Body of pancreas (tissue), 4 donors: Measurements from ENCODE around the gene CPN2. TPM values are rescaled to one million over a fixed set of nuclear protein-coding genes. Genes with fewer than 3 reads are reported as not detected.

Source experiments
- ATAC-seq: fragments of 150-250 bp; one replicate; pipeline ENCODE4 v1.9.1; 2016
- DNase-seq, 4 donors: peaks; one replicate each; pipeline ENCODE4 v3.0.0-alpha.2; 2019
- H3K27ac ChIP-seq, 4 donors: fragments of 200-600 bp; sonication (generic); 1 replicate in 3 of 4; 2 replicates in 1 of 4; pipeline versions ENCODE4 v1.5.1 to v1.6.1; 2016 to 2019; ENCODE audit warnings: mild to moderate bottlenecking in 1 of 4, mixed read lengths in 1 of 4, moderate library complexity in 1 of 4
- H3K27me3 ChIP-seq, 2 donors: fragments of 200-600 bp; sonication (generic); one replicate each; pipeline ENCODE4 v1.6.0; 2016; ENCODE audit warnings: mild to moderate bottlenecking in 1 of 2
- H3K36me3 ChIP-seq, 2 donors: fragments of 200-600 bp; sonication (generic); replicated peaks in 1 of 2; 2 replicates each; pipeline ENCODE4 v1.5.1; 2016; ENCODE audit warnings: low read depth in 2 of 2; ENCODE audit not compliant: insufficient read depth in 1 of 2
- H3K4me1 ChIP-seq: fragments of 200-600 bp; sonication (generic); one replicate; pipeline ENCODE4 v1.6.0; 2016
- H3K4me3 ChIP-seq, 2 donors: fragments of 200-600 bp; sonication (generic); 1 replicate in 1 of 2; 2 replicates in 1 of 2; pipeline ENCODE4 v1.5.1; 2016 to 2019
- H3K9me3 ChIP-seq, 3 donors: fragments of 200-600 bp; sonication (generic); 1 replicate in 2 of 3; 2 replicates in 1 of 3; pipeline ENCODE4 v1.5.1; 2016
- POLR2A ChIP-seq, 3 donors: fragments of 450-650 bp; IDR thresholded peaks; one replicate each; pipeline ENCODE4 v1.6.1; 2016; ENCODE audit warnings: antibody characterized with exemption in 3 of 3, mild to moderate bottlenecking in 2 of 3
- WGBS, 2 donors: methylation state at CpG; one replicate each; pipeline ENCODE4 v1.1.5; 2017; 5-methylcytosine and 5-hydroxymethylcytosine counted together
- intact Hi-C: fragments of 100-400 bp; cut with DNase I; formaldehyde crosslinking; loops from one replicate; pipeline ENCODE4 v1.15.1; 2023
- total RNA-seq, 2 donors: library from RNA; depleted of rRNA; stranded (reverse); fragments of >200 nt; gene quantifications; one replicate each; pipeline ENCODE4 v1.1.0, GENCODE V29; 2016
- TF ChIP-seq, protein P1 (sequence below), 7 experiments: fragments of 450-650 bp in 4 of 7; fragments of 200-600 bp in 3 of 7; sonication (generic) in 3 of 7; IDR thresholded peaks; one replicate each; pipeline ENCODE4 v1.5.1; 2016 to 2019; ENCODE audit warnings: antibody characterized with exemption in 7 of 7

Gene CPN2
- total RNA-seq, 2 donors from 2014 or later = not detected

DNA sequence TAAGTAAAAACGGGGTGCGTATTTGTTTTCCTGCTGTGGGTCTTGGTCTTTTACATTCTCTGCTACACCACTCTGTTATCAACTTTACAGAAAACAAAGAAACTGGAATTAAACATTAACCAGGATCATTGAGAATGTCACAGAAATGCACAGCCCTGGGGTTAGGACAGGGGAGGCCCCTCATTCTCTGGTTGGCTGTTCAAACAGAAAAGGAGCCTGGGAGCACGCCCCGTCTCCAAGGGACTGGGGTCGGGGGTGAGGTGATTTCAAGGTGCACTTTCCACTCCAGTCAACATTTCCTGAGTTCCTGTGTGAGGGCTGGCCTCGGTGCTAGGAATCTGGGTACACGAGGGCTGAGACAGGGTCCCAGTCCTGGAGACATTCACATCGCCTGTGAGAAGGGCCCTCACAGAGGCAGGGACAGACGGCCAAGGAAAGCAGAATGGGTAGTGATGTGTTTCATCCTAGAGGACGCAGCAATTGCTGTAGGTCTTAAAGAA lies 30.3 kb downstream of the CPN2 start:
- Histone ChIP-seq H3K36me3 (no peaks in the 10 kb centered on the region), H3K9me3 (no peaks in the 10 kb centered on the region), H3K4me1 (peaks cover 30% of the 10 kb centered on the region), H3K27ac (peak overlapping the region in 1 of 4 donors; percentile 38), H3K27me3 (no peaks in the 10 kb centered on the region), H3K4me3 (no peak overlapping the region)
- TF ChIP-seq, protein P1, sequence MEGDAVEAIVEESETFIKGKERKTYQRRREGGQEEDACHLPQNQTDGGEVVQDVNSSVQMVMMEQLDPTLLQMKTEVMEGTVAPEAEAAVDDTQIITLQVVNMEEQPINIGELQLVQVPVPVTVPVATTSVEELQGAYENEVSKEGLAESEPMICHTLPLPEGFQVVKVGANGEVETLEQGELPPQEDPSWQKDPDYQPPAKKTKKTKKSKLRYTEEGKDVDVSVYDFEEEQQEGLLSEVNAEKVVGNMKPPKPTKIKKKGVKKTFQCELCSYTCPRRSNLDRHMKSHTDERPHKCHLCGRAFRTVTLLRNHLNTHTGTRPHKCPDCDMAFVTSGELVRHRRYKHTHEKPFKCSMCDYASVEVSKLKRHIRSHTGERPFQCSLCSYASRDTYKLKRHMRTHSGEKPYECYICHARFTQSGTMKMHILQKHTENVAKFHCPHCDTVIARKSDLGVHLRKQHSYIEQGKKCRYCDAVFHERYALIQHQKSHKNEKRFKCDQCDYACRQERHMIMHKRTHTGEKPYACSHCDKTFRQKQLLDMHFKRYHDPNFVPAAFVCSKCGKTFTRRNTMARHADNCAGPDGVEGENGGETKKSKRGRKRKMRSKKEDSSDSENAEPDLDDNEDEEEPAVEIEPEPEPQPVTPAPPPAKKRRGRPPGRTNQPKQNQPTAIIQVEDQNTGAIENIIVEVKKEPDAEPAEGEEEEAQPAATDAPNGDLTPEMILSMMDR (IDR thresholded peaks at IDR 0.05) = no peak
- no peak for TF ChIP-seq POLR2A (IDR thresholded peaks at IDR 0.05)
- intact Hi-C loops = no loop called here
- DNase-seq (no peak), ATAC-seq (peak; percentile 53)
- 27 to 36% methylated on average over 9 to 10 of the region's 10 CpGs for WGBS, 2 donors

DNA sequence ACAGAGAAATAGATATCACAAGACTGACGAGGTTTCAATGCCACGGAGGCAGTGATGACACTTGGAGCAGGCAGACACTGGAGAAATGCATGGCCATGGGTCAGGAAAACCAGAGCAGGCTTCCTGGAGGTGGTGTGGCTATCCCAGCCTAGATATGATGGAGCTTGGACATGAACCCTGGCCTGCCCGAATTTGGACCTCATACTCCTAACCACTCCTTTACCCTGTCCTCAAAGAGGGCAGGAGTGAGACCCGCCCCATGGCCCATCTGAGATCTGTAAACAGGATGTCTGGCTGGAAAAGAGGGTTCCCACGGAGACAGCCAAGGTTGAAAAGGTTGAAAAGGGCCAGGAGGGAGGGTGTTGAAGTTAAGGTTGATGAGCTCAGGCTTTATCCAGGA lies 31.0 kb downstream of the CPN2 start:
- Histone ChIP-seq H3K27ac (peak overlapping the region in 3 of 4 donors; percentile 15 to 38 (median 28)), H3K36me3 (no peaks in the 10 kb centered on the region), H3K27me3 (no peaks in the 10 kb centered on the region), H3K4me3 (no peak overlapping the region), H3K4me1 (peaks cover 37% of the 10 kb centered on the region), H3K9me3 (no peaks in the 10 kb centered on the region)
- TF ChIP-seq, protein P1 (IDR thresholded peaks at IDR 0.05) = no peak
- no peak for TF ChIP-seq POLR2A (IDR thresholded peaks at IDR 0.05)
- WGBS, 2 donors = 59% methylated on average over 5 of the region's 5 CpGs
- intact Hi-C loops = no loop called here
- DNase-seq (no peak), ATAC-seq (no peak)

DNA sequence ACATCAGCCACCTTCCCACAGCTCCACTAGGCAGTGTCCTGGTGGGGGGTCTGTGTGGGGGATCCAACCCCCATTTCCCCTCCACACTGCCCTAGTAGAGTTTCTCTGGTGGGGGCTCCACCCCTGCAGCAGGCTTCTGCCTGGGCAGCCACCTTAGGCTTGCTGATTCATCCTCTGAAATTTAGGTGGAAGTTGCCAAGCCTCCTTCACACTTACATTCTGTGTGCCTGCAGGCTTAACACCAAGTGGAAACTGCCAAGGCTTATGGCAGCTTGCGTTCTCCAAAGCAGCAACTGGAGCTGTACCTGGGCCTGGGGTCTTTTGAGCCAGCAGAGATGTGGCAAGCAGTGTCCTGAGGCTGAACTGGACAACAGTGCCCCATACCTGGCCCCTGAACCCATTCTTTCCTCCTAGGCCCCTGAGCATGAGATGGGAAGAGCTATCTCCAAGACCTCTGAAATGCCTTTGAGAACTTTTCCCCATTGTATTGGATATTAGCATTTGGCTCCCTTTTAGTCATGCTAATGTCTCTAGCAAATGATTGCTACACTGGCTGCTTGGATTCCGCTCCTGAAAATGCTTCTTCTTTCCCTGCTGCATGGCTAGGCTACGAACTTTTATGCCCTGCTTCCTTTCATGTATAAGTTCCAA lies 32.5 kb downstream of the CPN2 start:
- TF ChIP-seq, protein P1 (IDR thresholded peaks at IDR 0.05) = no peak
- TF ChIP-seq POLR2A (IDR thresholded peaks at IDR 0.05) = no peak
- 95 to 96% methylated on average over 3 of the region's 3 CpGs for WGBS, 2 donors
- Histone ChIP-seq H3K4me3 (no peak overlapping the region), H3K4me1 (peaks cover 34% of the 10 kb centered on the region), H3K9me3 (no peaks in the 10 kb centered on the region), H3K27me3 (no peaks in the 10 kb centered on the region), H3K27ac (no peak overlapping the region), H3K36me3 (no peaks in the 10 kb centered on the region)
- ATAC-seq = no peak
- DNase-seq = no peak
- intact Hi-C loops = no loop called here

DNA sequence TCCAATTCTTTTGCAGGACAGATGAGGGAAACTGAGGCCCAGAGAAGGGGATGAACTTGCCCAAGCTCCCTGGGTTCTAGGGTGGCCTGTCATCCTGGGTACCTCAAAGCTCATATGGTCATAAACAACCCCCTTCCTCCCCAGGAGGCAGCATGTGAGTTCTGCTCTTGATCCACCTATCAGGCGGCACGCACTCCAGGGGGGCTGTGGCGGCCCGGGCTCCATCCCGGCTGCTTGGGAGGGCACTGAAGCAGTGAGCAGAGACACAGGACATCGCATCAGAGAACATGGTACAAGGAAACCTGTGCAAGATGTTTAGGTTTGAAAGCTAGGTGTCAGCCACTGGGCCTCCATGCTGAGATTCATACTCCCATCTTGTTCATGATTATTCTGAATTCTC lies 34.2 kb downstream of the CPN2 start:
- H3K27me3 ChIP-seq = no peaks in the 10 kb centered on the region
- ATAC-seq = no peak
- H3K36me3 ChIP-seq = no peaks in the 10 kb centered on the region
- intact Hi-C loops = no loop called here
- DNase-seq = no peak
- H3K9me3 ChIP-seq = no peaks in the 10 kb centered on the region
- peaks cover 46% of the 10 kb centered on the region for H3K4me1 ChIP-seq
- 59 to 73% methylated on average over 3 to 6 of the region's 6 CpGs for WGBS, 2 donors
- TF ChIP-seq, protein P1 (IDR thresholded peaks at IDR 0.05) = no peak
- TF ChIP-seq POLR2A (IDR thresholded peaks at IDR 0.05) = no peak
- H3K27ac ChIP-seq = no peak overlapping the region
- no peak overlapping the region for H3K4me3 ChIP-seq

DNA sequence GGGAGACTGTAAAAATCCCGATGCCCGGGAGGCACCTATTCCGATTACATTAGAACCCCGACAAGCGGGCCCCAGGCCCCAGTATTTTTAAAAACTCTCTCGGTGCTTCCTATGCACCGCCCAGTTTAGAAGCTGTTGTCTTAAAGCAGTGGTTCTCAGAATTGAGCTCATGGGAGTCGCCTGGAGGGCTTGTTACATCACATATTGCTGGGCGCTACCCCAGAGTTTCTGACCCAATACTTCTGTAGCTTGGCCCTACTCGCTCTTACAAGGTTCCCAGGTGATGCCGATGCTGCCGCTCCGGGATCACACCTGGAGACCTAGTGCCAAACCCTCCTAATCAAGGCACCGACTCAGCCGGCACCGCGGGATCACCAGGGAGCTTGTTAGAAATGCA lies 35.2 kb downstream of the CPN2 start:
- H3K9me3 ChIP-seq = no peaks in the 10 kb centered on the region
- no peaks in the 10 kb centered on the region for H3K36me3 ChIP-seq
- H3K27ac ChIP-seq = no peak overlapping the region
- H3K27me3 ChIP-seq = no peaks in the 10 kb centered on the region
- H3K4me3 ChIP-seq = no peak overlapping the region
- TF ChIP-seq, protein P1 (IDR thresholded peaks at IDR 0.05) = no peak
- TF ChIP-seq POLR2A (IDR thresholded peaks at IDR 0.05) = no peak
- WGBS, 2 donors = 18 to 22% methylated on average over 14 to 17 of the region's 17 CpGs
- ATAC-seq = peak; percentile 31
- peaks cover 44% of the 10 kb centered on the region for H3K4me1 ChIP-seq
- intact Hi-C loops = no loop called here
- no peak for DNase-seq
